ENCODE measurements around the gene LAMB4.

The LAMB4 gene

DNA sequence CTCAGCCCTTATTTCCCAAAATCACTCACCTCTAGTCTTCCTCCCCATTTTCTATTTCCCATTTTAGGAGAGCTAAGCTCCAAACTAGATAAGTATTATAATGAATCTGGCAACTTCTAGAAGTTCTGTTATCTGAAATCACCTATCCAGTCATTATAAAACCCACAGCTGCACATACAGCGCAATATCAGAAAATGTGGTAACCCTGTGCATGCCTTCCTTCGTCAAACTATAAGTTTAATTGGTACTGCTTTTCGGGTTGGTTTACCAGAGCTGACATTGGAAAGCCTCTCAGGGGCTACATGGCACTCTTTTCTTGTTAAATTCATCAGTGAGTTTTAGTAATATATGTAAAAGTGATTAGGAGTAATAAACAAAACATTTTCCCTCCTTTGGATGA lies 1.6 kb downstream of the LAMB4 start:
- DNase-seq (ENCODE audit: low read depth): no peak
- H3K4me3 ChIP-seq (ENCODE audit: low read depth, low read length): no peak overlapping the region
- TF ChIP-seq, protein P1, sequence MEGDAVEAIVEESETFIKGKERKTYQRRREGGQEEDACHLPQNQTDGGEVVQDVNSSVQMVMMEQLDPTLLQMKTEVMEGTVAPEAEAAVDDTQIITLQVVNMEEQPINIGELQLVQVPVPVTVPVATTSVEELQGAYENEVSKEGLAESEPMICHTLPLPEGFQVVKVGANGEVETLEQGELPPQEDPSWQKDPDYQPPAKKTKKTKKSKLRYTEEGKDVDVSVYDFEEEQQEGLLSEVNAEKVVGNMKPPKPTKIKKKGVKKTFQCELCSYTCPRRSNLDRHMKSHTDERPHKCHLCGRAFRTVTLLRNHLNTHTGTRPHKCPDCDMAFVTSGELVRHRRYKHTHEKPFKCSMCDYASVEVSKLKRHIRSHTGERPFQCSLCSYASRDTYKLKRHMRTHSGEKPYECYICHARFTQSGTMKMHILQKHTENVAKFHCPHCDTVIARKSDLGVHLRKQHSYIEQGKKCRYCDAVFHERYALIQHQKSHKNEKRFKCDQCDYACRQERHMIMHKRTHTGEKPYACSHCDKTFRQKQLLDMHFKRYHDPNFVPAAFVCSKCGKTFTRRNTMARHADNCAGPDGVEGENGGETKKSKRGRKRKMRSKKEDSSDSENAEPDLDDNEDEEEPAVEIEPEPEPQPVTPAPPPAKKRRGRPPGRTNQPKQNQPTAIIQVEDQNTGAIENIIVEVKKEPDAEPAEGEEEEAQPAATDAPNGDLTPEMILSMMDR (IDR thresholded peaks at IDR 0.05; ENCODE audit: low read depth, low read length, missing control alignments): no peak

DNA sequence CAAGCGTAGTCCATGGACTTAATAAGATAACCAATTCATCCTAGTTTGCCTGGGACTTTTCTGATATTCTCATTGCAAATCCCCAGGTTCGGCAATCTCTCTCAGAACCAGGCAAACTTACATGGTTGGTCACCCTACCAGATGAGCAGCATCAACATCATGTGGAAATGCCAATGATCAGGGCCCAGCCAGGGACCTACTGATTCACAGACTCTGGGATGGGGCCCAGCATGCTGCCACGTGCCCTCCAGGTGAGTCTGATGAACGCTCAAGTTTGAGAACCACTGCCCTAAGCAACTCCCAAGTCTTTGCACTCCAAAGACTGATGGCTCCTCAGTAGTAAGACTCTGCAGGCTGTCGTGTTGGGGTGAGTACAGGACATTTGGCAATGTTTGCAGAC lies 2.7 kb downstream of the LAMB4 start:
- no peak overlapping the region for H3K4me3 ChIP-seq (ENCODE audit: low read depth, low read length)
- DNase-seq (ENCODE audit: low read depth): no peak
- TF ChIP-seq, protein P1 (IDR thresholded peaks at IDR 0.05; ENCODE audit: low read depth, low read length, missing control alignments): no peak

DNA sequence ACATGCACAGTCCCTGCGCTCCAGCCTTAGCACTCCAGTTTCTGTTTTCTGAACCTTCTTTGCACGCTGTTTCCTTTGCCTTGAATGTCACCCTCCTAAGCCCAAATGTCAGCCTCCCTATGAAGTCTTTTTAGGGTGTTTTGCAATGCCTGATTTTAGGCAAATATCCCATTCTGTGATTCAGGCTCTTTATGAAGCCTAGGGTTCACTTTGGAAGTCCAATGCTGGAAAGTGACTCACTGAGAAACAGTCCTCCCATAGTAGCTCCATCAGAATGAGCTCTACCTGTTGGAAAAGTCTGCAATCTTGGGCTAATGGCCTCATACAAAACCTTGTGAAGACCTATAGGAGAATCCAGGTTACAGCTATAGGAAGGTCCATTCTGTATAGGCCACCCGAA lies 5.3 kb downstream of the LAMB4 start:
- no peak overlapping the region for H3K4me3 ChIP-seq (ENCODE audit: low read depth, low read length)
- TF ChIP-seq, protein P1 (IDR thresholded peaks at IDR 0.05; ENCODE audit: low read depth, low read length, missing control alignments): no peak
- no peak for DNase-seq (ENCODE audit: low read depth)

DNA sequence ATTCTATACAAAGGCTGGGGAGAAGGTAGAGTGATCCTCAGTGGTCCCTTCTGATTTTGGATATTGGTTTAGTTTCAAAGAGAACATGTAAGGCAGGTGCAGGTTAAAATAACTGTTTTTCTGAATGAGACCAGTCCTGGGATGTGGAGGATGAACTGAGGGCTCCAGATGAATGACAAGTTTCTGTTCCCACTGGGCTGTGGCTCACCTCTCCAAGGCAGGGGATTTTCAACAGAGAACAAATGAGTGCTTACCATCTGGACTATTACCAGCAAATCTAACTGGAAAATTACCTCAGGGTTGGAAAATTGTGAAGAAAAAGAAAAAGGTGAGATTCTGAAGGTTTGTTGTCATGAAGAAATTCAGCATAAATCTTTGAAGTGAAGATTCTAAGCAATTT lies 8.0 kb downstream of the LAMB4 start:
- H3K4me3 ChIP-seq (ENCODE audit: low read depth, low read length): no peak overlapping the region
- no peak for DNase-seq (ENCODE audit: low read depth)
- TF ChIP-seq, protein P1 (IDR thresholded peaks at IDR 0.05; ENCODE audit: low read depth, low read length, missing control alignments): no peak

DNA sequence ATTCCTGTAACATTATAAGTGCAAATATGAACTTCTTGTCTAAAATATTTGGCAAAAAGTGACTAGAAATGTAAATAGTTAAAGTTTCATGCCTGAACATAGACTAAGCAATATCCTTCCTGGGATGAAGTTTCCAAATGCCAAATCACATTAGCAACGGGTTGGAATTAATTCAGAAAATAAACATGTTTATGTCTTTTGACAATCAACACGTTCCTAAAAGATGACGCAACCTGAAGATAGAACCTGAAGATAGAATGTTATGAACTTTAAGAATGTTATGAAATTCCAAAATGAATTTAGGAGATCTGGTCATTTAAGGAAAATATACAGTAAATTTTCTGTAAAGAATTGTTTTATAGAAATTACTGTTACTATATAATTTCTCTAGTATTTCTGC lies 9.2 kb downstream of the LAMB4 start:
- TF ChIP-seq, protein P1 (IDR thresholded peaks at IDR 0.05; ENCODE audit: low read depth, low read length, missing control alignments): no peak
- DNase-seq (ENCODE audit: low read depth): no peak
- no peak overlapping the region for H3K4me3 ChIP-seq (ENCODE audit: low read depth, low read length)

DNA sequence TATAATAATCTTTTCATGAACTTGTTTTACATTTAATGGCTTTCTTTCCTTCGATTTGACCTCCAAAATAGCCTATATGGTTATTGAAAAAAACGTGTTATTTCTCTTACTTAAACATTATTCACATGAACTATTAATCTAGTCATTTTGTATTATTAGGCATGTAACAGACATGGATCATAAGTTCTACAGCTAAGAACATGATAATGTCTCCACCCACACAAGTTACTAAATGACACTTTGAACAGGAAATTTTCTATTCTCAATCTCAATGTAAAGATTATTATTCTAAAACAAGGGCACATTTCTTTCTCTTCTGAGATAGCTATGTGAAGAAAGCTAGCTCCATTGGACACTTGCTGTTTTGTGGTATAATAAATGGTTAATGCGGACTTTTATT lies 10.0 kb downstream of the LAMB4 start:
- no peak overlapping the region for H3K4me3 ChIP-seq (ENCODE audit: low read depth, low read length)
- DNase-seq (ENCODE audit: low read depth): no peak
- TF ChIP-seq, protein P1 (IDR thresholded peaks at IDR 0.05; ENCODE audit: low read depth, low read length, missing control alignments): no peak

DNA sequence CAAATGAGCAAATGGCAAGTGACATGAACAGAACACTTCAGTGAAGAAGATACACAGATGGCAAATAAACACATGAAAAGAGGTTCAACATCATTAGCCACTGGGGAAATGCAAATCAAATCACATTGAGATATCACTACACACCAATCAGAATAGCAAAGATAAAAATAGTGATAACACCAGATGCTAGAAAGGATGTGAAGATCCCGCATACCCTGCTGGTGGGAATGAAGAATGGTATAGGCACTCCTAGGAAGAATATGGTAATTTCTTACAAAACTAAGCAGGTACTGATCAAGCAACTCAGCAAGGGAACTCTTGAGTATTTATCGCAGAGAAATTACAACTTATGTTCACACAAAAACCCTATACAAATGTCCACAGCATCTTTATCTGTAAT lies 11.2 kb downstream of the LAMB4 start:
- TF ChIP-seq, protein P1 (IDR thresholded peaks at IDR 0.05; ENCODE audit: low read depth, low read length, missing control alignments): no peak
- H3K4me3 ChIP-seq (ENCODE audit: low read depth, low read length): no peak overlapping the region
- DNase-seq (ENCODE audit: low read depth): no peak

All from GM12864 (cell line).